Muscle of leg (tissue), 11 donors: Measurements from ENCODE around the gene GSTM2. TPM values are rescaled to one million over a fixed set of nuclear protein-coding genes. Genes with fewer than 3 reads are reported as not detected.

Source experiments
- DNase-seq: peaks from one replicate; pipeline ENCODE4 v3.0.0; 2013
- H3K27ac ChIP-seq: one replicate; pipeline ENCODE4 v1.5.1; 2013; ENCODE audit warnings: mild to moderate bottlenecking, low read length, control low read depth
- H3K27me3 ChIP-seq: one replicate; pipeline ENCODE4 v1.6.1; 2013; ENCODE audit warnings: low read length; ENCODE audit not compliant: control insufficient read depth, insufficient read depth
- H3K36me3 ChIP-seq: one replicate; pipeline ENCODE4 v1.6.1; 2013; ENCODE audit warnings: low read length; ENCODE audit not compliant: control insufficient read depth, insufficient read depth
- H3K4me1 ChIP-seq: one replicate; pipeline ENCODE4 v1.6.1; 2013; ENCODE audit warnings: low read length; ENCODE audit not compliant: control insufficient read depth, insufficient read depth
- H3K4me3 ChIP-seq: one replicate; pipeline ENCODE4 v1.5.1; 2013; ENCODE audit warnings: low read length, control low read depth
- H3K9me3 ChIP-seq: replicated peaks from 2 replicates; pipeline ENCODE4 v1.6.1; 2013; ENCODE audit warnings: low read depth, low read length; ENCODE audit not compliant: control insufficient read depth
- WGBS: methylation state at CpG from one replicate; pipeline ENCODE4 v1.1.5; 2013; ENCODE audit warnings: missing lambda C conversion rate; ENCODE audit not compliant: insufficient coverage; 5-methylcytosine and 5-hydroxymethylcytosine counted together
- polyA plus RNA-seq, 8 donors: library from polyadenylated mRNA; unstranded; fragments of 120-200 nt; gene quantifications; one replicate each; pipeline versions ENCODE4 v1.2.1 to v1.2.3, GENCODE V29; 2013; ENCODE audit warnings: inconsistent platforms in 1 of 8, low replicate concordance in 1 of 8; ENCODE audit not compliant: insufficient read length in 8 of 8, insufficient read depth in 1 of 8
- total RNA-seq: library from RNA; stranded (reverse); fragments of 120-200 nt; gene quantifications from one replicate; pipeline ENCODE4 v1.2.4, GENCODE V29; 2013

The GSTM2 gene
- total and polyA plus RNA-seq, 9 donors, result 51.4 to 186 (median 142) TPM

DNA sequence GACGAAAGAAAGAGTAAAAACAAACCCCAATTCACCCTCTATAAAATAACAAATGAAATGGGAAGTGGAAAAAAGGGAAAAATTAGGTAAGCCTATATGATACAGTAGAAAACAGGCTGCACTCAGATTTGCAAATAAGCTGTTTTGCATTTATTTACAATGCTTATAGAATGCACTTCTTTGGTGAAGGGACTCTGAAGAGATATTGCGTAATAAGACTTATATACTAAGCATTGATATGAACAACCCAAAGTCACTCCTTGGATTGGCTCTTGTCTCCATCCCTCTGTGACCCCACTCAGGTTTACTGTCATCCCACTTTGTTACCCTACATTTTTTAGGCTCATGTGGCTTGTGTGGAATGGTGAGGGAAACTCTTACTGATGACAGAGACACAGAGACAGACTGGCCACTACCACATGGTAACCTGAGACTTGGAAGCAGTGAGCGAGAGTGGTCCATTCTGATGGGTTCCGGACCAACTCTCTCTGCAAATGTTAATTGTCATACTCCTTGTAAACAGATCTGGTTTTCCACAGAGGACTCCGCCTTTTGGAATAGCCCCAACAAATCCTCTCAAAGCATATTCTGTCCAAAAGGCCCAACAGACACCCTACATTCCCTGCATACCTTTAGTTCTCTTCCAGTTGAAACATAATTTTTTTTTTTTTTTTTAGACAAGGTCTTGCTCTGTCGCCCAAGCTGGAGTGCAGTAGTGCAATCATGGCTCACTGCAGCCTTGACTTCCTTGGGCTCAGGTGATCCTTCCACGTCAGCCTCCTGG, 55.2 kb downstream of the GSTM2 start:
- Histone ChIP-seq H3K27ac (no peak overlapping the region), H3K27me3 (no peaks in the 10 kb centered on the region), H3K4me3 (no peak overlapping the region), H3K4me1 (no peaks in the 10 kb centered on the region), H3K9me3 (no peaks in the 10 kb centered on the region), H3K36me3 (no peaks in the 10 kb centered on the region)
- DNase-seq, result no peak
- WGBS, result 89% methylated on average over 4 of the region's 7 CpGs

Other genes with a start within 250 kb of the GSTM2 start
- gene PSMA5, start 241.6 kb upstream of the GSTM2 start, total RNA-seq, result 62.8 TPM
- 10 to 100 TPM; 66.1 to 95.9 (median 82.5) TPM for gene PSMA5, start 241.6 kb upstream of the GSTM2 start, polyA plus RNA-seq
- 57.3 TPM for gene SYPL2, start 201.5 kb upstream of the GSTM2 start, total RNA-seq
- gene SYPL2, start 201.5 kb upstream of the GSTM2 start, polyA plus RNA-seq, result 100 to 1,000 TPM; 104 to 258 (median 199) TPM
- 8.5 TPM for gene ATXN7L2, start 184.2 kb upstream of the GSTM2 start, total RNA-seq
- gene ATXN7L2, start 184.2 kb upstream of the GSTM2 start, polyA plus RNA-seq, result 10 to 100 TPM in 7 of 8 donors, 1 to 10 TPM in 1; 8.6 to 35.9 (median 22.6) TPM
- 3.9 TPM for gene CYB561D1, start 174.0 kb upstream of the GSTM2 start, total RNA-seq
- 10 to 100 TPM in 2 of 8 donors, 1 to 10 TPM in 6; 6.4 to 13.8 (median 9.2) TPM for gene CYB561D1, start 174.0 kb upstream of the GSTM2 start, polyA plus RNA-seq
- 12.3 TPM for gene AMIGO1, start 158.3 kb upstream of the GSTM2 start, total RNA-seq
- gene AMIGO1, start 158.3 kb upstream of the GSTM2 start, polyA plus RNA-seq, result 10 to 100 TPM in 6 of 8 donors, 1 to 10 TPM in 2; 8.5 to 13.8 (median 11.3) TPM
- gene GPR61, start 128.2 kb upstream of the GSTM2 start, total RNA-seq, result 1.4 TPM
- 1 to 10 TPM; 1.4 to 2.7 (median 1.7) TPM for gene GPR61, start 128.2 kb upstream of the GSTM2 start, polyA plus RNA-seq
- 7.8 TPM for gene GNAI3, start 119.4 kb upstream of the GSTM2 start, total RNA-seq
- gene GNAI3, start 119.4 kb upstream of the GSTM2 start, polyA plus RNA-seq, result 10 to 100 TPM in 1 of 8 donors, 1 to 10 TPM in 7; 6.9 to 10.0 (median 7.3) TPM
- 0.13 TPM for gene GNAT2, start 48.4 kb upstream of the GSTM2 start, total RNA-seq
- not detected for gene GNAT2, start 48.4 kb upstream of the GSTM2 start, polyA plus RNA-seq
- 24.6 TPM for gene AMPD2, start 48.2 kb upstream of the GSTM2 start, total RNA-seq
- 10 to 100 TPM; 31.3 to 45.0 (median 35.0) TPM for gene AMPD2, start 48.2 kb upstream of the GSTM2 start, polyA plus RNA-seq
- 10.8 TPM for gene GSTM4, start 12.0 kb upstream of the GSTM2 start, total RNA-seq
- 10 to 100 TPM; 15.1 to 23.9 (median 20.6) TPM for gene GSTM4, start 12.0 kb upstream of the GSTM2 start, polyA plus RNA-seq
- gene GSTM1, start 19.8 kb downstream of the GSTM2 start, total RNA-seq, result 15.3 TPM
- 10 to 100 TPM in 4 of 8 donors, 1 to 10 TPM in 2, under 1 TPM in 2; 0.50 to 70.2 (median 28.4) TPM for gene GSTM1, start 19.8 kb downstream of the GSTM2 start, polyA plus RNA-seq
- 19.4 TPM for gene GSTM5, start 44.2 kb downstream of the GSTM2 start, total RNA-seq
- 10 to 100 TPM; 10.2 to 48.0 (median 17.8) TPM for gene GSTM5, start 44.2 kb downstream of the GSTM2 start, polyA plus RNA-seq
- 51.3 TPM for gene GSTM3, start 73.0 kb downstream of the GSTM2 start, total RNA-seq
- 10 to 100 TPM; 29.2 to 62.0 (median 48.9) TPM for gene GSTM3, start 73.0 kb downstream of the GSTM2 start, polyA plus RNA-seq
- not detected for gene EPS8L3, start 95.9 kb downstream of the GSTM2 start, total RNA-seq
- gene EPS8L3, start 95.9 kb downstream of the GSTM2 start, polyA plus RNA-seq, result 1 to 10 TPM in 2 of 8 donors, under 1 TPM in 1, not detected in 5; 0.12 to 7.4 (median 2.4) TPM
- gene CSF1, start 242.8 kb downstream of the GSTM2 start, total RNA-seq, result 6.3 TPM
- 10 to 100 TPM in 4 of 8 donors, 1 to 10 TPM in 4; 8.6 to 14.1 (median 9.8) TPM for gene CSF1, start 242.8 kb downstream of the GSTM2 start, polyA plus RNA-seq